SK-N-SH treated with all-trans-retinoic acid at 6 μM for 48 hours (cell line): Measurements from ENCODE around the gene PWWP2B.

Source experiments
- ATAC-seq: fragments of 200-7000 bp; cut with Tn5 transposase; 3 replicates; pipeline ENCODE4 v1.9.1; 2020; ENCODE audit warnings: mild to moderate bottlenecking, moderate library complexity
- ARNTL ChIP-seq: fragments of 450-650 bp; formaldehyde crosslinking; IDR thresholded peaks from 2 replicates; pipeline ENCODE4 v1.5.0; 2020; ENCODE audit warnings: low read depth, mild to moderate bottlenecking, moderate library complexity, borderline replicate concordance
- BACH2 ChIP-seq: fragments of 250-450 bp; sonication (Bioruptor Pico); IDR thresholded peaks from 2 replicates; pipeline ENCODE4 v1.9.0; 2021; ENCODE audit warnings: mild to moderate bottlenecking, borderline replicate concordance
- CSDC2 ChIP-seq: fragments of 250-450 bp; sonication (Bioruptor Pico); IDR thresholded peaks from 2 replicates; pipeline ENCODE4 v1.5.0; 2020; ENCODE audit warnings: mild to moderate bottlenecking, moderate library complexity
- ESRRG ChIP-seq: fragments of 250-450 bp; sonication (Bioruptor Pico); IDR thresholded peaks from 2 replicates; pipeline ENCODE4 v1.6.1; 2021; ENCODE audit warnings: mild to moderate bottlenecking
- GLIS3 ChIP-seq: fragments of 250-450 bp; sonication (Bioruptor Pico); IDR thresholded peaks from 2 replicates; pipeline ENCODE4 v1.5.0; 2020; ENCODE audit warnings: mild to moderate bottlenecking, moderate library complexity
- ISL1 ChIP-seq: fragments of 250-450 bp; sonication (Bioruptor Pico); IDR thresholded peaks from 2 replicates; pipeline ENCODE4 v2.1.2; 2022; ENCODE audit warnings: mild to moderate bottlenecking, moderate library complexity
- OSR1 ChIP-seq: fragments of 250-450 bp; sonication (Bioruptor Pico); IDR thresholded peaks from 2 replicates; pipeline ENCODE4 v1.8.0; 2022; ENCODE audit warnings: moderate library complexity, mild to moderate bottlenecking, inconsistent platforms
- PPARA ChIP-seq: fragments of 250-450 bp; sonication (Bioruptor Pico); IDR thresholded peaks from 2 replicates; pipeline ENCODE4 v1.5.0; 2020; ENCODE audit warnings: mild to moderate bottlenecking, borderline replicate concordance
- RARB ChIP-seq: fragments of 250-450 bp; sonication (Bioruptor Pico); IDR thresholded peaks from 2 replicates; pipeline ENCODE4 v1.8.0; 2021; ENCODE audit warnings: mild to moderate bottlenecking, moderate library complexity
- SNAI2 ChIP-seq: fragments of 250-450 bp; sonication (Bioruptor Pico); IDR thresholded peaks from 2 replicates; pipeline ENCODE4 v1.5.0; 2020; ENCODE audit warnings: mild to moderate bottlenecking, moderate library complexity
- TCF4 ChIP-seq: fragments of 250-450 bp; sonication (Bioruptor Pico); IDR thresholded peaks from 2 replicates; pipeline ENCODE4 v1.8.0; 2021; ENCODE audit warnings: mild to moderate bottlenecking, moderate library complexity, borderline replicate concordance
- TOX ChIP-seq: fragments of 250-450 bp; sonication (Bioruptor Pico); IDR thresholded peaks from 2 replicates; pipeline ENCODE4 v1.8.0; 2021; ENCODE audit warnings: mild to moderate bottlenecking, moderate library complexity, borderline replicate concordance
- ZFP3 ChIP-seq: fragments of 250-450 bp; sonication (Bioruptor Pico); IDR thresholded peaks from 2 replicates; pipeline ENCODE4 v1.5.0; 2020; ENCODE audit warnings: mild to moderate bottlenecking, moderate library complexity
- ZFP30 ChIP-seq: fragments of 450-650 bp; formaldehyde crosslinking; IDR thresholded peaks from 2 replicates; pipeline ENCODE4 v1.5.0; 2022; ENCODE audit warnings: mild to moderate bottlenecking, moderate library complexity
- ZNF565 ChIP-seq: fragments of 450-650 bp; formaldehyde crosslinking; conservative IDR thresholded peaks from 2 replicates; pipeline ENCODE4 v1.5.0; 2020; ENCODE audit warnings: low read depth, mild to moderate bottlenecking, moderate library complexity
- ZNF70 ChIP-seq: fragments of 450-650 bp; formaldehyde crosslinking; IDR thresholded peaks from 2 replicates; pipeline ENCODE4 v1.5.0; 2020; ENCODE audit warnings: mild to moderate bottlenecking, moderate library complexity
- ZNF8 ChIP-seq: fragments of 450-650 bp; formaldehyde crosslinking; IDR thresholded peaks from 2 replicates; pipeline ENCODE4 v1.5.0; 2020; ENCODE audit warnings: mild to moderate bottlenecking, moderate library complexity
- TF ChIP-seq, protein P1 (sequence below): fragments of 250-450 bp; sonication (Bioruptor Pico); IDR thresholded peaks from 2 replicates; pipeline ENCODE4 v1.8.0; 2021; ENCODE audit warnings: low read depth, mild to moderate bottlenecking, moderate library complexity, borderline replicate concordance
- TF ChIP-seq, protein P2 (sequence below): fragments of 250-450 bp; sonication (Bioruptor Pico); IDR thresholded peaks from 2 replicates; pipeline ENCODE4 v1.8.0; 2020; ENCODE audit warnings: mild to moderate bottlenecking, moderate library complexity, borderline replicate concordance
- TF ChIP-seq, protein P3 (sequence below): fragments of 250-450 bp; sonication (Bioruptor Pico); IDR thresholded peaks from 2 replicates; pipeline ENCODE4 v1.5.0; 2020; ENCODE audit warnings: mild to moderate bottlenecking, moderate library complexity
- TF ChIP-seq, protein P4 (sequence below): fragments of 250-450 bp; sonication (Bioruptor Pico); IDR thresholded peaks from 2 replicates; pipeline ENCODE4 v1.5.1; 2021; ENCODE audit warnings: mild to moderate bottlenecking, moderate library complexity

PWWP2B gene

DNA sequence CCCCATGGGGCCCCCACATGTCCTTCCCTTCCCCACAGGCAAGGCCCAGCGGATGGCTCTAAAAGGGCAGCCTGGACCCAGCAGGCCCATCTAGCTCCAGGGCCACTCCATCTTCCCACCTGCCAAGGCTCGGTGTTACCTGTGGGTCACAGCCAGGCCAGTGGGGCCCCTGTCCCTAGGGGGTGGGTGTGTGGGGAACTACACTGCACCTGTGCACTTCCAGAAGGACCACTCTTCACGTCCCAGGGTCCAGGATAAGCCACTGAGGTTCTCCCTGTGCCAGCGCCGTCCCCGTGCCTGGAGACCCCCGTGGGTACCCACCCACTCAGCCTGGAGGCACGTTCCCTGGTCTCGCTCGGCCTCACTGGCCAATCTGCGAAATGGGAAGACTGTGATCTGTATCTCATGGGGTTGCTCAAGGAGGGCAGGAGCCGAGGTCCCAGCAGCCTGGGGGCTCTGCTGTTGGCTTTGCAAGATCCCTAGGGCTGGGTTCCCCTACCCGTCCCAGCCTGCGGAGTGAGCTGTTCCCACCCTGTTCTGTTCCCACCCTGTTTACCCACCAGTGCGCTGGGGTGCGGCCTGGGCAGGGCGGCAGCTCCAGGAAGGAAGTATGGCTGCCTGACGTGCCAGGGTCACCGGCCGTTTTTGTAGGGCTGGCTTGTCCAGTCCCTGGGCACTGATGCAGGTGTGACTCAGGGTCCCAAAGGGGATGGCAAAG is 4.6 kb downstream of the PWWP2B start:
- TF ChIP-seq SNAI2 (CRISPR knock-in tag) (no peak), BACH2 (no peak), ZNF70 (no peak), ESRRG (CRISPR knock-in tag) (no peak), ISL1 (CRISPR knock-in tag) (no peak), RARB (CRISPR knock-in tag) (no peak), GLIS3 (CRISPR knock-in tag) (no peak), OSR1 (CRISPR knock-in tag) (no peak), ARNTL (CRISPR knock-in tag) (no peak), ZNF8 (no peak), ZFP3 (no peak), ZFP30 (CRISPR knock-in tag) (no peak)
- TF ChIP-seq, protein P1, sequence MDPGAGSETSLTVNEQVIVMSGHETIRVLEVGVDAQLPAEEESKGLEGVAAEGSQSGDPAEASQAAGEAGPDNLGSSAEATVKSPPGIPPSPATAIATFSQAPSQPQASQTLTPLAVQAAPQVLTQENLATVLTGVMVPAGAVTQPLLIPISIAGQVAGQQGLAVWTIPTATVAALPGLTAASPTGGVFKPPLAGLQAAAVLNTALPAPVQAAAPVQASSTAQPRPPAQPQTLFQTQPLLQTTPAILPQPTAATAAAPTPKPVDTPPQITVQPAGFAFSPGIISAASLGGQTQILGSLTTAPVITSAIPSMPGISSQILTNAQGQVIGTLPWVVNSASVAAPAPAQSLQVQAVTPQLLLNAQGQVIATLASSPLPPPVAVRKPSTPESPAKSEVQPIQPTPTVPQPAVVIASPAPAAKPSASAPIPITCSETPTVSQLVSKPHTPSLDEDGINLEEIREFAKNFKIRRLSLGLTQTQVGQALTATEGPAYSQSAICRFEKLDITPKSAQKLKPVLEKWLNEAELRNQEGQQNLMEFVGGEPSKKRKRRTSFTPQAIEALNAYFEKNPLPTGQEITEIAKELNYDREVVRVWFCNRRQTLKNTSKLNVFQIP, result no peak
- TF ChIP-seq, protein P2, sequence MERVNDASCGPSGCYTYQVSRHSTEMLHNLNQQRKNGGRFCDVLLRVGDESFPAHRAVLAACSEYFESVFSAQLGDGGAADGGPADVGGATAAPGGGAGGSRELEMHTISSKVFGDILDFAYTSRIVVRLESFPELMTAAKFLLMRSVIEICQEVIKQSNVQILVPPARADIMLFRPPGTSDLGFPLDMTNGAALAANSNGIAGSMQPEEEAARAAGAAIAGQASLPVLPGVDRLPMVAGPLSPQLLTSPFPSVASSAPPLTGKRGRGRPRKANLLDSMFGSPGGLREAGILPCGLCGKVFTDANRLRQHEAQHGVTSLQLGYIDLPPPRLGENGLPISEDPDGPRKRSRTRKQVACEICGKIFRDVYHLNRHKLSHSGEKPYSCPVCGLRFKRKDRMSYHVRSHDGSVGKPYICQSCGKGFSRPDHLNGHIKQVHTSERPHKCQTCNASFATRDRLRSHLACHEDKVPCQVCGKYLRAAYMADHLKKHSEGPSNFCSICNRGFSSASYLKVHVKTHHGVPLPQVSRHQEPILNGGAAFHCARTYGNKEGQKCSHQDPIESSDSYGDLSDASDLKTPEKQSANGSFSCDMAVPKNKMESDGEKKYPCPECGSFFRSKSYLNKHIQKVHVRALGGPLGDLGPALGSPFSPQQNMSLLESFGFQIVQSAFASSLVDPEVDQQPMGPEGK, result no peak
- TF ChIP-seq, protein P3, sequence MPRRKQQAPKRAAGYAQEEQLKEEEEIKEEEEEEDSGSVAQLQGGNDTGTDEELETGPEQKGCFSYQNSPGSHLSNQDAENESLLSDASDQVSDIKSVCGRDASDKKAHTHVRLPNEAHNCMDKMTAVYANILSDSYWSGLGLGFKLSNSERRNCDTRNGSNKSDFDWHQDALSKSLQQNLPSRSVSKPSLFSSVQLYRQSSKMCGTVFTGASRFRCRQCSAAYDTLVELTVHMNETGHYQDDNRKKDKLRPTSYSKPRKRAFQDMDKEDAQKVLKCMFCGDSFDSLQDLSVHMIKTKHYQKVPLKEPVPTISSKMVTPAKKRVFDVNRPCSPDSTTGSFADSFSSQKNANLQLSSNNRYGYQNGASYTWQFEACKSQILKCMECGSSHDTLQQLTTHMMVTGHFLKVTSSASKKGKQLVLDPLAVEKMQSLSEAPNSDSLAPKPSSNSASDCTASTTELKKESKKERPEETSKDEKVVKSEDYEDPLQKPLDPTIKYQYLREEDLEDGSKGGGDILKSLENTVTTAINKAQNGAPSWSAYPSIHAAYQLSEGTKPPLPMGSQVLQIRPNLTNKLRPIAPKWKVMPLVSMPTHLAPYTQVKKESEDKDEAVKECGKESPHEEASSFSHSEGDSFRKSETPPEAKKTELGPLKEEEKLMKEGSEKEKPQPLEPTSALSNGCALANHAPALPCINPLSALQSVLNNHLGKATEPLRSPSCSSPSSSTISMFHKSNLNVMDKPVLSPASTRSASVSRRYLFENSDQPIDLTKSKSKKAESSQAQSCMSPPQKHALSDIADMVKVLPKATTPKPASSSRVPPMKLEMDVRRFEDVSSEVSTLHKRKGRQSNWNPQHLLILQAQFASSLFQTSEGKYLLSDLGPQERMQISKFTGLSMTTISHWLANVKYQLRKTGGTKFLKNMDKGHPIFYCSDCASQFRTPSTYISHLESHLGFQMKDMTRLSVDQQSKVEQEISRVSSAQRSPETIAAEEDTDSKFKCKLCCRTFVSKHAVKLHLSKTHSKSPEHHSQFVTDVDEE (CRISPR knock-in tag), result no peak
- TF ChIP-seq, all 23 proteins: peak for 0
- no peak for ATAC-seq

DNA sequence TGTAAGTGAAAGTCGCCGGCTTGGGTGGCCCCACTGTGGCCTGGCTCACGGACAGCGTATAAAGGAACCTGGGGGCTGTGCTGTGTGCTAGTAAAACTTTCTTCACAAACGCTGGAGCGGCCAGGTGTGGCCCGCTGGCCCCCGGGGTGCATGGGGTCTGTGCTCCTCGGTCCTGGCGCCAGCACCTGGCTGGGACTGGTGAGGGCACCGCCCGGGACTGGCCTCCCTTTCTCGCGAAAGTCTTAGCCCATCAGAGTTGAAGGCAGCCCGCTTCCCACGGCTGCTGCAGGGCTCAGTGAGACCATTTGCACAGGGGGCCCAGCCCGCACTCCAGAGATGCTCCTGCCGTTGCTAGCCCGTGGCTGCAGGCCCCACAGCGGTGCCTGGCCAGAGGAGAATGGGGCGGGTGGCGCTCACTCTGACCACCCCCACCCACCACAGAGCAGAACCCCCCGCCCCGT is 5.8 kb downstream of the PWWP2B start:
- no peak for TF ChIP-seq ESRRG (CRISPR knock-in tag)
- no peak for TF ChIP-seq PPARA (CRISPR knock-in tag)
- TF ChIP-seq ARNTL (CRISPR knock-in tag), result no peak
- no peak for TF ChIP-seq BACH2
- TF ChIP-seq TOX (CRISPR knock-in tag), result no peak
- TF ChIP-seq, protein P3 (CRISPR knock-in tag), result no peak
- no peak for TF ChIP-seq RARB (CRISPR knock-in tag)
- TF ChIP-seq, protein P2, result no peak
- TF ChIP-seq ZNF565 (CRISPR knock-in tag), result no peak
- TF ChIP-seq ZNF70, result no peak
- TF ChIP-seq TCF4 (CRISPR knock-in tag), result no peak
- TF ChIP-seq SNAI2 (CRISPR knock-in tag), result no peak
- no peak for TF ChIP-seq GLIS3 (CRISPR knock-in tag)
- no peak for TF ChIP-seq CSDC2
- TF ChIP-seq, protein P4, sequence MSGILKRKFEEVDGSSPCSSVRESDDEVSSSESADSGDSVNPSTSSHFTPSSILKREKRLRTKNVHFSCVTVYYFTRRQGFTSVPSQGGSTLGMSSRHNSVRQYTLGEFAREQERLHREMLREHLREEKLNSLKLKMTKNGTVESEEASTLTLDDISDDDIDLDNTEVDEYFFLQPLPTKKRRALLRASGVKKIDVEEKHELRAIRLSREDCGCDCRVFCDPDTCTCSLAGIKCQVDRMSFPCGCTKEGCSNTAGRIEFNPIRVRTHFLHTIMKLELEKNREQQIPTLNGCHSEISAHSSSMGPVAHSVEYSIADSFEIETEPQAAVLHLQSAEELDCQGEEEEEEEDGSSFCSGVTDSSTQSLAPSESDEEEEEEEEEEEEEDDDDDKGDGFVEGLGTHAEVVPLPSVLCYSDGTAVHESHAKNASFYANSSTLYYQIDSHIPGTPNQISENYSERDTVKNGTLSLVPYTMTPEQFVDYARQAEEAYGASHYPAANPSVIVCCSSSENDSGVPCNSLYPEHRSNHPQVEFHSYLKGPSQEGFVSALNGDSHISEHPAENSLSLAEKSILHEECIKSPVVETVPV (CRISPR knock-in tag), result no peak
- no peak for ATAC-seq
